GM12864 (cell line): Measurements from ENCODE around the gene ALKBH3.

Source experiments
- DNase-seq: peaks from one replicate; pipeline ENCODE4 v3.0.0-alpha.2; 2011; ENCODE audit warnings: low read depth
- H3K4me3 ChIP-seq: 2 replicates; pipeline ENCODE4 v1.5.1; 2011; ENCODE audit warnings: mild to moderate bottlenecking, low read depth, low read length, control low read depth
- TF ChIP-seq, protein P1 (sequence below): IDR thresholded peaks from 2 replicates; pipeline ENCODE4 v1.5.1; 2011; ENCODE audit warnings: low read depth, mild to moderate bottlenecking, moderate library complexity, low read length, control low read depth, inconsistent platforms; ENCODE audit errors: missing control alignments

Gene ALKBH3

DNA sequence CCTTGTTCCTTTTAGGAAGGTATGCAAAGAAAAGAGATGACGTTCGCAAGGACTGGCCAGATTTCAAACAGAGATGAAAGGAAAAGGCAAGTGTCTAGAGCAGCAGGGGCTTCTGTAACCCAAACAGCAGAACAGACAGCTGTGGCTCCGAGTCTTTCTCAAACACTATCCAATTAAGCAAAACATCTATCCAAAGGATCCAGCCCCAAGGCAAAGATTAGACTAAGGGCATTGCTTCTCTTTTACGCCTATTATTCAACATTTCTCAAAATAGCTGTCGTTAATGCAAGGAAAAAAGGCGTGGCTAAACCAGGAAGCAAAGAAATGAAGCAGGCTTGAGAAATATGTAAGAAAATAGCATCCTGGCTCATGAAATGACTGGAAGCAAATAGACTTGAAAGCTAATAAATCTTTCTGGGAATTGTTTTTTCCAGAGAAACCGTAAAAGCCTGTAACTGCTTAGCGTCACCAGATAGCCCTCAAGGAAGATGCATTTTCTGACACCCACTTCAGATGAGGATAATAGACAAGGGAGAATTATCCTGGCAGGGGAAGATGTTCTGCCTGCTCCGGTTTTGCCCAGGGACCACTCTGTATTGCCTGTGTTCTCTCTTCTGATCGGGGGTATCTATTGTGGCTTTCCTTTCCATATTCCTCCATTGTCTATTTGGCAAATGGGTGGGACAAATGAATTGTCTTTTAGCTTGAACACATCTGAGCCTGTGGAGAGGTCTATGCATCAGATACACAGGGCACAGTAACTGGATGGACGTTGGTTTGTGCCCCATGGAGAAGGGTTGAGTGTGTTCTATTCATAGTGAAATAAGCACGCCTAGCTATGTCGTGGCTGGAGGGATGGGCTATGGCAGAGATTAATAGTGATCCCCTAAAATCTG is 82.0 kb downstream of the ALKBH3 start:
- H3K4me3 ChIP-seq = no peak overlapping the region
- TF ChIP-seq, protein P1, sequence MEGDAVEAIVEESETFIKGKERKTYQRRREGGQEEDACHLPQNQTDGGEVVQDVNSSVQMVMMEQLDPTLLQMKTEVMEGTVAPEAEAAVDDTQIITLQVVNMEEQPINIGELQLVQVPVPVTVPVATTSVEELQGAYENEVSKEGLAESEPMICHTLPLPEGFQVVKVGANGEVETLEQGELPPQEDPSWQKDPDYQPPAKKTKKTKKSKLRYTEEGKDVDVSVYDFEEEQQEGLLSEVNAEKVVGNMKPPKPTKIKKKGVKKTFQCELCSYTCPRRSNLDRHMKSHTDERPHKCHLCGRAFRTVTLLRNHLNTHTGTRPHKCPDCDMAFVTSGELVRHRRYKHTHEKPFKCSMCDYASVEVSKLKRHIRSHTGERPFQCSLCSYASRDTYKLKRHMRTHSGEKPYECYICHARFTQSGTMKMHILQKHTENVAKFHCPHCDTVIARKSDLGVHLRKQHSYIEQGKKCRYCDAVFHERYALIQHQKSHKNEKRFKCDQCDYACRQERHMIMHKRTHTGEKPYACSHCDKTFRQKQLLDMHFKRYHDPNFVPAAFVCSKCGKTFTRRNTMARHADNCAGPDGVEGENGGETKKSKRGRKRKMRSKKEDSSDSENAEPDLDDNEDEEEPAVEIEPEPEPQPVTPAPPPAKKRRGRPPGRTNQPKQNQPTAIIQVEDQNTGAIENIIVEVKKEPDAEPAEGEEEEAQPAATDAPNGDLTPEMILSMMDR = no peak
- no peak for DNase-seq

DNA sequence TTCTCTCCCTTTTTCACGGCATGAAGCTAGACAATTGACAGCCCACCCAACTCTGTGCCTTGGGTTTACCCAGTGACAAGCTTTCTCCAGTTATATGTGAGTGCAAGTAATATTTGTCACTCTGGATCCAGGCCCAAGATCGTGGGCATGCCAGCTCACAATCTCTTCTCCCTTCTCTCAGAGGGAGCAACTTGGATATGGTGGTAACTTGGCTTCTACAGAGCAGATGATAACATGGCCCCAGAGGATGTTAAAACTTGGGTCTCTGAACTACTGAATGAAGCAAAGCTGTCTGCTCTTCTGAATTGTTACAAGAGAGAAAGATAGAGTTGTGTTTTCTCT is 82.6 kb downstream of the ALKBH3 start:
- no peak overlapping the region for H3K4me3 ChIP-seq
- TF ChIP-seq, protein P1 = no peak
- DNase-seq = no peak

DNA sequence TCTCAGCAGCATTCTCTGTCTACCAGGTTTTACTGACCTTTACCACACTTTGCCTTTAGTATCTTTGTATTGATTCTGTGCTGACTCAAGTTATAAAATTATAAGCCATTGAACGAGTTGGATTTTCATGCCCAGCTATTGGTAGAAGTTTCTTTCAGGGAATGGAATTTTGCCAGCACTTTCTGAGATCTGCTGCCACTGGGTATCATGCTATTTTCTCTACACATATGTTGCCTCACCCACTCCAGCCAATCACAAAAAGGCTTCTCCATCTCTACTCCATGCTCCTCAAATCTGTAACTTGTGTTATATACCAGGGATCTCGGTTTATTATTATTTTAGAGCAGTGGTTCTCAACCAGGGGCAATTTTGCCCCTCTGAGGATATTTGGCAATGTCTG is 87.0 kb downstream of the ALKBH3 start:
- DNase-seq = no peak
- no peak overlapping the region for H3K4me3 ChIP-seq
- TF ChIP-seq, protein P1 = no peak

DNA sequence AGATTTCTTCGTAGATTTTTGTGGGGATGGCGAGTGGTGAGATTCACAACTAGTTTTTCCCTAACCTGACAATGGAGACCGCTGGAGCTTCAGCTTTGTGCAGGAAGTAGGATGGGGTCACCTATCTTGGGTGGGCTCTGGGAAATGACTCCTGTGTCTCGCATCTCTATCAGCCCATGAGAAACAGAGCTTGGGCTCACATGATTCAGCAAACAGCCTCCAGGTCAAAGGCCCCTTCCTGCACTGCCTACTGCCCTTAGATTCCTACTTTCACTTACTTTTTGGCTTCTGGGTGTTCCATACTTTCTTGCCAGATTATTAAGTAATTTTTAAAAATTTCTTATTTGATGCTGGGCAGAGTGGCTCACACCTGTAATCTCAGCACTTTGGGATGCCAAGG is 88.1 kb downstream of the ALKBH3 start:
- H3K4me3 ChIP-seq = no peak overlapping the region
- TF ChIP-seq, protein P1 = no peak
- DNase-seq = no peak

DNA sequence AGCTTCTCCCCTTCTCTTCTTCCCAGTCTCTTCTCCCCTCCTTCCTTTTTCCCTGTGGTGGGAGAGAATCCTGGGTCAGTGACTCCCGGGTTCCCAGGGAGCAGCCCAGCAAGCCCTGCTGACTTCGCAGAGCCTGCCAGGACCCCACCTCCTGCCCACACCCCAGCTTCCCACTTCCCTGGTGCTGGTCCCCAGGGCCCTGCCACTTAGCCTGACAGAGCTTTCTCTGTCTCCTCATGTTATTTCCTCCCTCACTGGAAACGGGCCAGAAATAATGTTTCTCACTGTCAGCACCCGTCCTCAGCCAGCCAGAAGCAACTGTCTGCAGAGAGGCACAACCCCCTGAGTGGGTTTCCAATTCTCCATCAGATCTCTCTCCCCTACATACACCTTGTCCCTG is 88.9 kb downstream of the ALKBH3 start:
- no peak overlapping the region for H3K4me3 ChIP-seq
- DNase-seq = no peak
- TF ChIP-seq, protein P1 = no peak
